PC-3 (cell line): Measurements from ENCODE around the gene FOXP1. TPM values are rescaled to one million over a fixed set of nuclear protein-coding genes. Genes with fewer than 3 reads are reported as not detected.

Experiments used
- ATAC-seq: fragments of 200-7000 bp; cut with Tn5 transposase; 2 replicates; pipeline ENCODE4 v1.9.1; 2020; ENCODE audit warnings: mild to moderate bottlenecking, moderate library complexity
- Bru-seq: library from RNA; stranded (reverse); fragments of 400-500 nt; gene quantifications from one replicate; lab custom pipeline; 2021; lab: Mats Ljungman, UMichigan
- BruChase-seq, 2 experiments: library from RNA; stranded (reverse); fragments of 400-500 nt; gene quantifications; one replicate each; lab custom pipeline; 2021; lab: Mats Ljungman, UMichigan
- BruUV-seq: library from RNA; stranded (reverse); fragments of 400-500 nt; replicated peaks from 2 replicates; lab custom pipeline; 2021; lab: Mats Ljungman, UMichigan
- CTCF ChIA-PET: fragments of 300-600 bp; sonication (Branson Sonifier 250); formaldehyde crosslinking; loops from one replicate; lab custom pipeline; 2022; ENCODE audit warnings: antibody characterized with exemption; lab: Charles Lee
- POLR2A ChIA-PET: fragments of 300-600 bp; sonication (Branson Sonifier 250); formaldehyde crosslinking; loops from one replicate; lab custom pipeline; 2022; ENCODE audit warnings: antibody characterized with exemption; ENCODE audit not compliant: unreplicated experiment; lab: Charles Lee
- DNase-seq: peaks from one replicate; pipeline ENCODE4 v3.0.0-alpha.2; 2015
- H2AFZ ChIP-seq: fragments of 300-600 bp; sonication (generic); 2 replicates; pipeline ENCODE4 v1.6.0; 2016; ENCODE audit warnings: antibody characterized with exemption, low read length
- H3F3A ChIP-seq: fragments of 300-600 bp; sonication (generic); one replicate; pipeline ENCODE4 v1.6.0; 2017; ENCODE audit warnings: antibody characterized with exemption, low read length, control low read depth, mild to moderate bottlenecking; ENCODE audit not compliant: unreplicated experiment
- H3K27ac ChIP-seq: fragments of 300-600 bp; sonication (generic); 2 replicates; pipeline ENCODE4 v1.5.1; 2016; ENCODE audit warnings: mild to moderate bottlenecking, low read length
- H3K27me3 ChIP-seq: fragments of 300-600 bp; sonication (generic); 2 replicates; pipeline ENCODE4 v1.6.1; 2016; ENCODE audit warnings: low read length, mixed read lengths
- H3K36me3 ChIP-seq: fragments of 300-600 bp; sonication (generic); 2 replicates; pipeline ENCODE4 v1.6.1; 2016; ENCODE audit warnings: low read depth, mixed run types, low read length, mixed read lengths
- H3K4me1 ChIP-seq: fragments of 300-600 bp; sonication (generic); 2 replicates; pipeline ENCODE4 v1.5.1; 2016; ENCODE audit warnings: low read length; ENCODE audit not compliant: insufficient read depth
- H3K4me2 ChIP-seq: fragments of 300-600 bp; sonication (generic); 2 replicates; pipeline ENCODE4 v1.6.0; 2016; ENCODE audit warnings: low read length
- H3K4me3 ChIP-seq: fragments of 300-600 bp; sonication (generic); 2 replicates; pipeline ENCODE4 v1.5.1; 2016; ENCODE audit warnings: mild to moderate bottlenecking, low read length, mixed read lengths
- H3K79me2 ChIP-seq: fragments of 300-600 bp; sonication (generic); 2 replicates; pipeline ENCODE4 v1.6.1; 2017; ENCODE audit warnings: low read length, mixed read lengths
- H3K9ac ChIP-seq: fragments of 300-600 bp; sonication (generic); 2 replicates; pipeline ENCODE4 v1.6.0; 2016; ENCODE audit warnings: mild to moderate bottlenecking, low read length
- H3K9me2 ChIP-seq: fragments of 300-600 bp; sonication (generic); replicated peaks from 2 replicates; pipeline ENCODE4 v1.6.1; 2016; ENCODE audit warnings: mixed run types, low read length, mixed read lengths
- H3K9me3 ChIP-seq: fragments of 300-600 bp; sonication (generic); 2 replicates; pipeline ENCODE4 v1.6.1; 2016; ENCODE audit warnings: low read length, mixed read lengths
- H4K20me1 ChIP-seq: fragments of 300-600 bp; sonication (generic); 2 replicates; pipeline ENCODE4 v1.6.1; 2016; ENCODE audit warnings: low read length, mixed read lengths
- CTCF ChIP-seq: fragments of 300-600 bp; sonication (generic); conservative IDR thresholded peaks from 2 replicates; pipeline ENCODE4 v1.5.1; 2017; ENCODE audit warnings: antibody characterized with exemption, low read depth, mild to moderate bottlenecking, low read length
- EZH2 ChIP-seq: fragments of 300-600 bp; sonication (generic); IDR thresholded peaks from one replicate; pipeline ENCODE4 v1.6.1; 2017; ENCODE audit warnings: antibody characterized with exemption, mild to moderate bottlenecking, low read length; ENCODE audit not compliant: unreplicated experiment
- EZH2phosphoT487 ChIP-seq: fragments of 300-600 bp; sonication (generic); IDR thresholded peaks from 2 replicates; pipeline ENCODE4 v1.6.1; 2018; ENCODE audit warnings: mild to moderate bottlenecking, antibody characterized with exemption, low read length, borderline replicate concordance
- intact Hi-C: fragments of 100-400 bp; cut with micrococcal nuclease; formaldehyde crosslinking; loops from 2 replicates; pipeline ENCODE4 v1.9.0; 2023
- long read RNA-seq: library from polyadenylated mRNA; unstranded; transcript quantifications from one replicate; pipeline ENCODE4 v2.0.0, GENCODE V29; 2021; ENCODE audit not compliant: unreplicated experiment
- total RNA-seq: library from RNA; depleted of rRNA; stranded (reverse); fragments of >200 nt; gene quantifications from 2 replicates; pipeline ENCODE4 v1.2.3, GENCODE V29; 2014; rRNA removed

FOXP1 gene
- total RNA-seq (35.3 and 36.0 TPM in 2 replicates), Bru-seq, nascent RNA (percentile 95 among the genes with signal in this experiment), BruChase-seq, experiment 1, labeled RNA remaining after a 6-hour chase (percentile 97 among the genes with signal in this experiment), BruChase-seq, experiment 2, labeled RNA remaining after a 2-hour chase (percentile 98 among the genes with signal in this experiment)
- long read RNA-seq, transcript FOXP1-273 (15 exons, 1,948 nt): major isoform, 28 of 168 reads
- long read RNA-seq, transcript FOXP1-204 (2 exons, 664 nt): minor isoform, 8 of 168 reads
- long read RNA-seq, transcript FOXP1-220 (15 exons, 1,910 nt): minor isoform, 6 of 168 reads
- long read RNA-seq, transcript FOXP1-259 (21 exons, 3,103 nt): minor isoform, 12 of 168 reads
- long read RNA-seq, partial matches to known transcripts: 22 of 168 reads
- long read RNA-seq, other reads (novel, unspliced or antisense): 85 of 168 reads

GRCh38 chr3:71583566-71584393 lies at the start of gene FOXP1:
Gene FOXP1 (minus strand): TSS chr3:71583728. CDS start chr3:71198381, 385,347 bp downstream.
- Histone ChIP-seq H3K4me3 (peak within 1 kb of the TSS; percentile 91), H3K9me3 (no peaks in the 10 kb centered on the region), H3K9ac (peak within 1 kb of the TSS; percentile 83), H2AFZ (peak within 1 kb of the TSS; percentile 90), H3K27ac (peak within 1 kb of the TSS; percentile 58), H3K4me1 (peaks cover 41% of the 10 kb centered on the region), H3K27me3 (no peaks in the 10 kb centered on the region), H4K20me1 (no peaks in the 10 kb centered on the region), H3F3A (no peaks in the 10 kb centered on the region), H3K36me3 (no peaks in the 10 kb centered on the region), H3K9me2 (no peaks in the 10 kb centered on the region), H3K4me2 (peak within 1 kb of the TSS; percentile 86), H3K79me2 (peaks cover 40% of the 10 kb centered on the region)
- CTCF ChIA-PET: interaction anchor here (0.7 kb wide), 1 partner anchor 72 kb away, joined by 4 read pairs; no protein-coding TSS in a partner anchor
- intact Hi-C loops: loop anchor here (2.0 to 10.0 kb wide), 8 partner anchors 69 to 1049 kb away; no protein-coding TSS in a partner anchor
- DNase-seq (peak; percentile 74), ATAC-seq (peak; percentile 35)
- TF ChIP-seq CTCF (no peak), EZH2 (no peak), EZH2phosphoT487 (no peak)
- no TSS peak for BruUV-seq
- POLR2A ChIA-PET: interaction anchor here (0.5 to 0.7 kb wide), 2 partner anchors 16 to 455 kb away, joined by 6 to 20 read pairs; no protein-coding TSS in a partner anchor

GRCh38 chr3:71629711-71630110 lies 46.2 kb upstream of the FOXP1 start:
- H4K20me1 ChIP-seq: no peaks in the 10 kb centered on the region
- no peaks in the 10 kb centered on the region for H3K79me2 ChIP-seq
- no peak for TF ChIP-seq EZH2
- no peak overlapping the region for H3K27ac ChIP-seq
- H3K9me2 ChIP-seq: no peaks in the 10 kb centered on the region
- H3K9me3 ChIP-seq: no peaks in the 10 kb centered on the region
- DNase-seq (no peak), ATAC-seq (no peak)
- no peak overlapping the region for H3K4me3 ChIP-seq
- no peak overlapping the region for H2AFZ ChIP-seq
- no peaks in the 10 kb centered on the region for H3K27me3 ChIP-seq
- H3K4me1 ChIP-seq: no peaks in the 10 kb centered on the region
- no peaks in the 10 kb centered on the region for H3F3A ChIP-seq
- no peak overlapping the region for H3K9ac ChIP-seq
- no TSS peak for BruUV-seq
- CTCF ChIA-PET: no interaction called here
- H3K4me2 ChIP-seq: no peak overlapping the region
- intact Hi-C loops: no loop called here
- no peaks in the 10 kb centered on the region for H3K36me3 ChIP-seq
- POLR2A ChIA-PET: no interaction called here

GRCh38 chr3:71629289-71629688 lies 45.8 kb upstream of the FOXP1 start:
- ChIA-PET CTCF (no interaction called here), POLR2A (no interaction called here)
- BruUV-seq: no TSS peak
- Histone ChIP-seq H3K27ac (no peak overlapping the region), H3K9me3 (no peaks in the 10 kb centered on the region), H3F3A (no peaks in the 10 kb centered on the region), H3K79me2 (no peaks in the 10 kb centered on the region), H3K4me1 (no peaks in the 10 kb centered on the region), H3K36me3 (no peaks in the 10 kb centered on the region), H2AFZ (no peak overlapping the region), H4K20me1 (no peaks in the 10 kb centered on the region), H3K4me2 (no peak overlapping the region), H3K9ac (no peak overlapping the region), H3K4me3 (no peak overlapping the region), H3K9me2 (no peaks in the 10 kb centered on the region), H3K27me3 (no peaks in the 10 kb centered on the region)
- no peak for TF ChIP-seq EZH2phosphoT487
- no peak for TF ChIP-seq CTCF
- no peak for TF ChIP-seq EZH2
- ATAC-seq (no peak), DNase-seq (no peak)
- intact Hi-C loops: no loop called here
